Suprapubic skin (tissue), 3 donors: ENCODE results near the gene CRPPA.

Experiments used
- EP300 ChIP-seq: sonication (generic); formaldehyde crosslinking; IDR thresholded peaks from one replicate; pipeline ENCODE4 v1.6.1; 2017; ENCODE audit warnings: antibody characterized with exemption
- TF ChIP-seq, protein P1 (sequence below), 2 donors: fragments of 200-600 bp in 1 of 2; fragments of 450-650 bp in 1 of 2; sonication (generic) in 1 of 2; IDR thresholded peaks; one replicate each; pipeline ENCODE4 v1.5.1; 2016 to 2019; ENCODE audit warnings: antibody characterized with exemption in 2 of 2, mild to moderate bottlenecking in 1 of 2, moderate library complexity in 1 of 2

DNA sequence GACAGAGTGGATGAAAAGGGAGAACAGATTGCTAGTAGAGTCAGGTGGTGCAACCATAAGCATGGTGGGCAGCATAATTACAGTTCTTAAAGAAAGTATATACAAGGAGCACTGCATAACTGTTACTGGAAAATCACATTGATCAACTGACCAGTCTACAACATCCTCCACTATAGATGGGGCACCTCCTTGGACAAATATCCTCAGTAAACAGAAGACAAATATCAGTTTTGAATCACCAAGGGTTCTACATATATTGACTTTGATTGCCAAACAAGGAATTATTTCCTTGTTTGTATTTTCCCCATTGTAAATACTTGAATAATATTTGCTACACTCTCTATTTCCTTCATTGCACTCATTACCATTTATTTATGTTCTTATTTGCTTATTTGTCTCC is 17.6 kb upstream of the CRPPA start:
- TF ChIP-seq, protein P1, sequence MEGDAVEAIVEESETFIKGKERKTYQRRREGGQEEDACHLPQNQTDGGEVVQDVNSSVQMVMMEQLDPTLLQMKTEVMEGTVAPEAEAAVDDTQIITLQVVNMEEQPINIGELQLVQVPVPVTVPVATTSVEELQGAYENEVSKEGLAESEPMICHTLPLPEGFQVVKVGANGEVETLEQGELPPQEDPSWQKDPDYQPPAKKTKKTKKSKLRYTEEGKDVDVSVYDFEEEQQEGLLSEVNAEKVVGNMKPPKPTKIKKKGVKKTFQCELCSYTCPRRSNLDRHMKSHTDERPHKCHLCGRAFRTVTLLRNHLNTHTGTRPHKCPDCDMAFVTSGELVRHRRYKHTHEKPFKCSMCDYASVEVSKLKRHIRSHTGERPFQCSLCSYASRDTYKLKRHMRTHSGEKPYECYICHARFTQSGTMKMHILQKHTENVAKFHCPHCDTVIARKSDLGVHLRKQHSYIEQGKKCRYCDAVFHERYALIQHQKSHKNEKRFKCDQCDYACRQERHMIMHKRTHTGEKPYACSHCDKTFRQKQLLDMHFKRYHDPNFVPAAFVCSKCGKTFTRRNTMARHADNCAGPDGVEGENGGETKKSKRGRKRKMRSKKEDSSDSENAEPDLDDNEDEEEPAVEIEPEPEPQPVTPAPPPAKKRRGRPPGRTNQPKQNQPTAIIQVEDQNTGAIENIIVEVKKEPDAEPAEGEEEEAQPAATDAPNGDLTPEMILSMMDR (IDR thresholded peaks at IDR 0.05): no peak
- no peak for TF ChIP-seq EP300
